Keratinocyte (primary cell): Measurements from ENCODE around the gene COL7A1.

Experiments used
- CTCF ChIP-seq, 3 experiments: IDR thresholded peaks in 1 of 3; conservative IDR thresholded peaks in 1 of 3; optimal IDR thresholded peaks in 1 of 3; 2 replicates in 2 of 3; 3 replicates in 1 of 3; pipeline versions ENCODE3 to v1.5.1; 2011; ENCODE audit warnings: low read length in 3 of 3, mild to moderate bottlenecking in 3 of 3, moderate library complexity in 2 of 3, control low read depth in 1 of 3, inconsistent platforms in 1 of 3; ENCODE audit not compliant: insufficient read depth in 2 of 3; ENCODE audit errors: extremely low read depth in 1 of 3
- EZH2 ChIP-seq: IDR thresholded peaks from one replicate; pipeline ENCODE4 v1.6.1; 2012; ENCODE audit warnings: inconsistent platforms, mild to moderate bottlenecking, low read length, moderate library complexity

GRCh38 chr3:48637305-48637704, 42.2 kb upstream of the COL7A1 start:
- TF ChIP-seq CTCF (optimal IDR thresholded peaks at IDR 0.05 in 1 of 3, IDR thresholded peaks at IDR 0.05 in 1 of 3, conservative IDR thresholded peaks at IDR 0.05 in 1 of 3; ENCODE audit: extremely low read depth in 1 of 3, insufficient read depth in 2 of 3, low read length in 3 of 3) (no peak), EZH2 (no peak)
